GM12878 (cell line): ENCODE data around the gene PPARA. TPM values are rescaled to one million over a fixed set of nuclear protein-coding genes. Genes with fewer than 3 reads are reported as not detected.
A peak's percentile ranks its signal among the peaks of the same experiment; 100 is the strongest.

Experiments used
- ATAC-seq: fragments of 200-7000 bp; cut with Tn5 transposase; 3 replicates; pipeline ENCODE4 v1.9.1; 2020; ENCODE audit warnings: mild to moderate bottlenecking, moderate library complexity
- BruUV-seq: library from RNA; stranded (reverse); fragments of 400-500 nt; replicated peaks from 2 replicates; lab custom pipeline; 2021; lab: Mats Ljungman, UMichigan
- CTCF ChIA-PET: fragments of 300-600 bp; sonication (Branson Sonifier 250); formaldehyde crosslinking; extraction: SDS; loops from one replicate; lab custom pipeline; 2021; ENCODE audit warnings: inconsistent platforms; lab: Yijun Ruan, JAX
- POLR2A ChIA-PET: fragments of 350-600 bp; formaldehyde crosslinking; extraction: SDS; loops from one replicate; lab custom pipeline; 2021; ENCODE audit warnings: inconsistent platforms; lab: Charles Lee
- RAD21 ChIA-PET: fragments of 300-600 bp; sonication (Branson Sonifier 250); formaldehyde crosslinking; loops from one replicate; lab custom pipeline; 2023; ENCODE audit warnings: antibody characterized with exemption; ENCODE audit not compliant: unreplicated experiment; lab: Charles Lee
- SMC1A ChIA-PET: fragments of 300-600 bp; sonication (Branson Sonifier 250); formaldehyde crosslinking; loops from one replicate; lab custom pipeline; 2023; ENCODE audit not compliant: unreplicated experiment, uncharacterized antibody; lab: Charles Lee
- DNase-seq: peaks from one replicate; pipeline ENCODE4 v3.0.0-alpha.2; 2011; ENCODE audit warnings: low read depth, low spot score
- FAIRE-seq: peaks from 3 replicates; lab custom pipeline; 2011; peaks lifted over from hg19 to GRCh38; lab: Jason Lieb, UNC
- H2AFZ ChIP-seq: 2 replicates; pipeline ENCODE4 v1.6.0; 2011; ENCODE audit warnings: low read depth, low read length, control low read depth; ENCODE audit not compliant: control insufficient read depth
- H3K27ac ChIP-seq: 2 replicates; pipeline ENCODE4 v1.5.1; 2011; ENCODE audit warnings: control low read depth; ENCODE audit not compliant: control insufficient read depth, insufficient read depth
- H3K27me3 ChIP-seq, 2 experiments: replicated peaks in 1 of 2; 2 replicates each; pipeline versions ENCODE4 v1.6.0 to v1.6.1; 2011; ENCODE audit warnings: low read length in 1 of 2; ENCODE audit not compliant: control insufficient read depth in 2 of 2, insufficient read depth in 2 of 2
- H3K36me3 ChIP-seq, 2 experiments: 2 replicates each; pipeline ENCODE4 v1.5.1; 2011; ENCODE audit warnings: low read length in 1 of 2; ENCODE audit not compliant: control insufficient read depth in 2 of 2, insufficient read depth in 2 of 2
- H3K4me1 ChIP-seq: 2 replicates; pipeline ENCODE4 v1.6.1; 2011; ENCODE audit warnings: mild to moderate bottlenecking, low read length, moderate library complexity, mixed read lengths; ENCODE audit not compliant: control insufficient read depth, insufficient read depth
- H3K4me2 ChIP-seq: 2 replicates; pipeline ENCODE4 v1.6.0; 2011; ENCODE audit warnings: control low read depth; ENCODE audit not compliant: control insufficient read depth, insufficient read depth
- H3K4me3 ChIP-seq: fragments of 200-600 bp; sonication (generic); 2 replicates; pipeline ENCODE4 v1.5.1; 2016
- H3K79me2 ChIP-seq: 2 replicates; pipeline ENCODE4 v1.6.0; 2011; ENCODE audit warnings: low read length; ENCODE audit not compliant: control insufficient read depth, insufficient read depth
- H3K9ac ChIP-seq: 2 replicates; pipeline ENCODE4 v1.8.0; 2011; ENCODE audit warnings: low read length, control low read depth, mixed read lengths; ENCODE audit not compliant: control insufficient read depth, insufficient read depth
- H3K9me3 ChIP-seq: replicated peaks from 3 replicates; pipeline ENCODE4 v1.5.1; 2011; ENCODE audit warnings: mild to moderate bottlenecking, low read length; ENCODE audit not compliant: control insufficient read depth, insufficient read depth
- H4K20me1 ChIP-seq: 2 replicates; pipeline ENCODE4 v1.6.0; 2011; ENCODE audit not compliant: control insufficient read depth, insufficient read depth
- ASH2L ChIP-seq: fragments of 300-600, 200-600 bp; sonication (generic); IDR thresholded peaks from 2 replicates; pipeline ENCODE4 v1.6.1; 2017; ENCODE audit warnings: low read depth, mild to moderate bottlenecking, borderline replicate concordance
- CREB1 ChIP-seq: IDR thresholded peaks from 2 replicates; pipeline ENCODE4 v1.6.1; 2012; ENCODE audit warnings: low read depth, mild to moderate bottlenecking, inconsistent platforms
- EED ChIP-seq: sonication (generic); IDR thresholded peaks from 2 replicates; pipeline ENCODE4 v1.6.1; 2016; ENCODE audit warnings: antibody characterized with exemption, low read depth
- HDAC2 ChIP-seq: fragments of 200-600 bp; sonication (generic); IDR thresholded peaks from 2 replicates; pipeline ENCODE4 v1.6.1; 2017
- IRF4 ChIP-seq: IDR thresholded peaks from 2 replicates; pipeline ENCODE4 v1.6.1; 2011; ENCODE audit warnings: low read depth, low read length
- JUNB ChIP-seq: IDR thresholded peaks from 2 replicates; pipeline ENCODE4 v1.6.1; 2016; ENCODE audit warnings: antibody characterized with exemption, mild to moderate bottlenecking
- MEF2A ChIP-seq: IDR thresholded peaks from 2 replicates; pipeline ENCODE4 v1.6.1; 2011; ENCODE audit warnings: low read depth, mild to moderate bottlenecking, low read length, moderate library complexity; ENCODE audit not compliant: insufficient read depth
- NR2F1 ChIP-seq: fragments of 450-650 bp; conservative IDR thresholded peaks from 2 replicates; pipeline ENCODE4 v1.6.1; 2017; ENCODE audit warnings: mild to moderate bottlenecking
- RCOR1 ChIP-seq: conservative IDR thresholded peaks from 2 replicates; pipeline ENCODE4 v1.6.1; 2012; ENCODE audit warnings: low read depth, low read length, improper control_type of control experiment
- RUNX3 ChIP-seq: IDR thresholded peaks from 2 replicates; pipeline ENCODE4 v1.6.1; 2012; ENCODE audit warnings: low read length, inconsistent platforms
- WRNIP1 ChIP-seq: IDR thresholded peaks from 2 replicates; pipeline ENCODE4 v1.6.1; 2011; ENCODE audit warnings: low read depth, low read length, improper control_type of control experiment, borderline replicate concordance
- WGBS: methylation state at CpG from one replicate; pipeline ENCODE4 v1.1.6; 2016; ENCODE audit warnings: low lambda C conversion rate; ENCODE audit not compliant: insufficient replicate concordance, insufficient coverage; ENCODE audit errors: missing lambda C conversion rate; 5-methylcytosine and 5-hydroxymethylcytosine counted together
- in situ Hi-C: fragments of 300-500 bp; cut with MboI; formaldehyde crosslinking; loops from 9 replicates; pipeline ENCODE4 v1.14.3; 2018; ENCODE audit warnings: mixed read lengths
- intact Hi-C: fragments of 100-400 bp; cut with micrococcal nuclease; formaldehyde crosslinking; loops from one replicate; pipeline ENCODE4 v1.14.2; 2022; ENCODE audit not compliant: unreplicated experiment
- polyA plus RNA-seq, 11 experiments: library from polyadenylated mRNA; depleted of rRNA in 4 of 11; unstranded in 6 of 11; stranded (reverse) in 5 of 11; fragments of >200 nt; fragmentation: Nextera tagmentation in 4 of 11; fragmentation: Illumina TruSeq in 1 of 11; extraction: Ambion mirVana in 4 of 11; extraction: Trizol in 1 of 11; gene quantifications; 1 replicate in 1 of 11; 2 replicates in 10 of 11; pipeline versions ENCODE4 v1.2.1 to v1.2.3, GENCODE V29; 2011 to 2016; ENCODE audit warnings: inconsistent platforms in 2 of 11, missing spikeins in 2 of 11, low read depth in 1 of 11
- total RNA-seq, 4 experiments: library from RNA; depleted of rRNA in 3 of 4; stranded (reverse); fragments of >200 nt in 3 of 4; fragmentation: Illumina TruSeq in 1 of 4; extraction: Trizol in 1 of 4; gene quantifications; 2 replicates each; pipeline versions ENCODE4 v1.2.1 to v1.2.3, GENCODE V29; 2013 to 2021
- TF ChIP-seq, protein P1 (sequence below): fragments of 450-650 bp; IDR thresholded peaks from 2 replicates; pipeline ENCODE4 v1.6.1; 2017; ENCODE audit warnings: mild to moderate bottlenecking, low read depth, inconsistent platforms; ENCODE audit not compliant: poor library complexity, severe bottlenecking

The PPARA gene
- total and polyA plus RNA-seq, 10 of the 15 experiments (the other 5 are each of a cell fraction or from before 2014, with no cell fraction given) = 0.72 to 10.4 (median 4.6) TPM

- H3K79me2 ChIP-seq = no peaks in the 10 kb centered on the region
- H3K9ac ChIP-seq = no peak overlapping the region
- BruUV-seq = no TSS peak
- no peak overlapping the region for H3K27ac ChIP-seq
- TF ChIP-seq MEF2A = no peak
- 0 out of 2 replicates have a peak, but pooled peaks have one; percentile 16 for TF ChIP-seq CREB1
- peak overlapping the region; percentile 50; the same call in 1 of the 2 replicates for H2AFZ ChIP-seq
- peaks cover 2 to 3% of the 10 kb centered on the region in 2 experiments; a peak in 2 of 4 replicates for H3K36me3 ChIP-seq
- FAIRE-seq (no peak), DNase-seq (peak; percentile 7), ATAC-seq (no peak)
- ChIA-PET RAD21 (no interaction called here), CTCF (no interaction called here), SMC1A (no interaction called here), POLR2A (no interaction called here)
- WGBS = 55% methylated on average over 10 of the region's 10 CpGs
- H4K20me1 ChIP-seq = no peaks in the 10 kb centered on the region
- intact Hi-C loops (no loop called here), in situ Hi-C loops (no loop called here)
- no peak overlapping the region for H3K4me3 ChIP-seq
- H3K9me3 ChIP-seq = no peaks in the 10 kb centered on the region; the same call in 2 of the 3 replicates
- peaks cover 8% of the 10 kb centered on the region for H3K4me1 ChIP-seq
- H3K27me3 ChIP-seq = no peaks in the 10 kb centered on the region
- no peak overlapping the region for H3K4me2 ChIP-seq
These were observed 69.3 kb downstream of the PPARA start for GRCh38 chr22:46219636-46220035.

- TF ChIP-seq CREB1 (no peak), HDAC2 (no peak), IRF4 (peak; percentile 63; the same call in 1 of the 2 replicates), JUNB (peak; percentile 45), RCOR1 (no peak), RUNX3 (peak; percentile 44), WRNIP1 (no peak), NR2F1 (no peak), ASH2L (no peak), EED (no peak)
- TF ChIP-seq, protein P1, sequence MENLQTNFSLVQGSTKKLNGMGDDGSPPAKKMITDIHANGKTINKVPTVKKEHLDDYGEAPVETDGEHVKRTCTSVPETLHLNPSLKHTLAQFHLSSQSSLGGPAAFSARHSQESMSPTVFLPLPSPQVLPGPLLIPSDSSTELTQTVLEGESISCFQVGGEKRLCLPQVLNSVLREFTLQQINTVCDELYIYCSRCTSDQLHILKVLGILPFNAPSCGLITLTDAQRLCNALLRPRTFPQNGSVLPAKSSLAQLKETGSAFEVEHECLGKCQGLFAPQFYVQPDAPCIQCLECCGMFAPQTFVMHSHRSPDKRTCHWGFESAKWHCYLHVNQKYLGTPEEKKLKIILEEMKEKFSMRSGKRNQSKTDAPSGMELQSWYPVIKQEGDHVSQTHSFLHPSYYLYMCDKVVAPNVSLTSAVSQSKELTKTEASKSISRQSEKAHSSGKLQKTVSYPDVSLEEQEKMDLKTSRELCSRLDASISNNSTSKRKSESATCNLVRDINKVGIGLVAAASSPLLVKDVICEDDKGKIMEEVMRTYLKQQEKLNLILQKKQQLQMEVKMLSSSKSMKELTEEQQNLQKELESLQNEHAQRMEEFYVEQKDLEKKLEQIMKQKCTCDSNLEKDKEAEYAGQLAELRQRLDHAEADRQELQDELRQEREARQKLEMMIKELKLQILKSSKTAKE = no peak
- POLR2A ChIA-PET = no interaction called here
- H2AFZ ChIP-seq = no peak overlapping the region
- 13% methylated on average over 5 of the region's 5 CpGs for WGBS
- intact Hi-C loops = no loop called here
- SMC1A ChIA-PET = no interaction called here
- H3K4me1 ChIP-seq = peaks cover 8% of the 10 kb centered on the region
- in situ Hi-C loops = no loop called here
- FAIRE-seq (no peak), ATAC-seq (no peak), DNase-seq (peak; percentile 3)
- H3K36me3 ChIP-seq = peaks cover 0 to 2% of the 10 kb centered on the region in 2 experiments; a peak in 2 of 4 replicates
- CTCF ChIA-PET = no interaction called here
- H3K9me3 ChIP-seq = no peaks in the 10 kb centered on the region; the same call in 2 of the 3 replicates
- no peak overlapping the region for H3K4me3 ChIP-seq
- no TSS peak for BruUV-seq
- H4K20me1 ChIP-seq = no peaks in the 10 kb centered on the region
- no peak overlapping the region for H3K4me2 ChIP-seq
- RAD21 ChIA-PET = no interaction called here
- no peaks in the 10 kb centered on the region for H3K79me2 ChIP-seq
- H3K27ac ChIP-seq = peak overlapping the region; percentile 46
- H3K9ac ChIP-seq = no peak overlapping the region
- no peaks in the 10 kb centered on the region for H3K27me3 ChIP-seq
These were observed 70.6 kb downstream of the PPARA start for GRCh38 chr22:46220921-46221320.
